H1 (cell line): ENCODE data around the gene TNS1.

Source experiments
- CEBPB ChIP-seq: IDR thresholded peaks from 2 replicates; pipeline ENCODE4 v1.6.1; 2012; ENCODE audit warnings: low read depth, low read length
- CHD1 ChIP-seq: IDR thresholded peaks from 2 replicates; pipeline ENCODE4 v1.6.1; 2012; ENCODE audit warnings: low read depth, low read length, improper control_type of control experiment
- CREB1 ChIP-seq: IDR thresholded peaks from 2 replicates; pipeline ENCODE4 v1.6.1; 2012; ENCODE audit warnings: inconsistent platforms
- HDAC2 ChIP-seq, 2 experiments: fragments of 300-600 bp in 1 of 2; sonication (generic) in 1 of 2; IDR thresholded peaks; 2 replicates each; pipeline ENCODE4 v1.6.1; 2011 to 2012; ENCODE audit warnings: low read depth in 2 of 2, low read length in 2 of 2, mild to moderate bottlenecking in 2 of 2, moderate library complexity in 2 of 2, borderline replicate concordance in 1 of 2, inconsistent platforms in 1 of 2
- JUND ChIP-seq: IDR thresholded peaks from 2 replicates; pipeline ENCODE4 v1.6.1; 2011; ENCODE audit warnings: mild to moderate bottlenecking, improper control_type of control experiment, low read length
- MAX ChIP-seq: IDR thresholded peaks from 2 replicates; pipeline ENCODE4 v1.6.1; 2012; ENCODE audit warnings: inconsistent platforms
- POLR2A ChIP-seq, 2 experiments: IDR thresholded peaks; 1 replicate in 1 of 2; 2 replicates in 1 of 2; pipeline ENCODE4 v1.6.1; 2011; ENCODE audit warnings: low read depth in 2 of 2, low read length in 2 of 2, mild to moderate bottlenecking in 2 of 2; ENCODE audit errors: control extremely low read depth in 1 of 2
- TF ChIP-seq, protein P1 (sequence below), 3 experiments: IDR thresholded peaks; 1 replicate in 2 of 3; 2 replicates in 1 of 3; pipeline versions ENCODE4 v1.5.1 to v1.6.1; 2011; ENCODE audit warnings: low read length in 3 of 3, mild to moderate bottlenecking in 3 of 3, inconsistent platforms in 2 of 3, low read depth in 1 of 3, moderate library complexity in 1 of 3; ENCODE audit not compliant: insufficient read depth in 1 of 3; ENCODE audit errors: control extremely low read depth in 1 of 3

GRCh38 chr2:218021536-218022071 is 18.8 kb upstream of the TNS1 start:
- TF ChIP-seq JUND, result no peak
- no peak for TF ChIP-seq CHD1
- TF ChIP-seq, protein P1, sequence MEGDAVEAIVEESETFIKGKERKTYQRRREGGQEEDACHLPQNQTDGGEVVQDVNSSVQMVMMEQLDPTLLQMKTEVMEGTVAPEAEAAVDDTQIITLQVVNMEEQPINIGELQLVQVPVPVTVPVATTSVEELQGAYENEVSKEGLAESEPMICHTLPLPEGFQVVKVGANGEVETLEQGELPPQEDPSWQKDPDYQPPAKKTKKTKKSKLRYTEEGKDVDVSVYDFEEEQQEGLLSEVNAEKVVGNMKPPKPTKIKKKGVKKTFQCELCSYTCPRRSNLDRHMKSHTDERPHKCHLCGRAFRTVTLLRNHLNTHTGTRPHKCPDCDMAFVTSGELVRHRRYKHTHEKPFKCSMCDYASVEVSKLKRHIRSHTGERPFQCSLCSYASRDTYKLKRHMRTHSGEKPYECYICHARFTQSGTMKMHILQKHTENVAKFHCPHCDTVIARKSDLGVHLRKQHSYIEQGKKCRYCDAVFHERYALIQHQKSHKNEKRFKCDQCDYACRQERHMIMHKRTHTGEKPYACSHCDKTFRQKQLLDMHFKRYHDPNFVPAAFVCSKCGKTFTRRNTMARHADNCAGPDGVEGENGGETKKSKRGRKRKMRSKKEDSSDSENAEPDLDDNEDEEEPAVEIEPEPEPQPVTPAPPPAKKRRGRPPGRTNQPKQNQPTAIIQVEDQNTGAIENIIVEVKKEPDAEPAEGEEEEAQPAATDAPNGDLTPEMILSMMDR (IDR thresholded peaks at IDR 0.05; ENCODE audit: control extremely low read depth in 1 of 3, insufficient read depth in 1 of 3, low read depth in 1 of 3, low read length in 3 of 3), result no peak
- TF ChIP-seq CREB1, result no peak
- no peak for TF ChIP-seq MAX
- TF ChIP-seq POLR2A (IDR thresholded peaks at IDR 0.05; ENCODE audit: control extremely low read depth in 1 of 2, low read depth in 2 of 2, low read length in 2 of 2), result no peak
- no peak for TF ChIP-seq CEBPB
- no peak for TF ChIP-seq HDAC2 (IDR thresholded peaks at IDR 0.05; ENCODE audit: borderline replicate concordance in 1 of 2, low read depth in 2 of 2, low read length in 2 of 2)
